NB4 (cell line): ENCODE measurements around the gene HPS6.

Experiments
- POLR2A ChIP-seq: IDR thresholded peaks from 2 replicates; pipeline ENCODE4 v1.6.1; 2011; ENCODE audit warnings: mild to moderate bottlenecking; ENCODE audit not compliant: insufficient read length; ENCODE audit errors: extremely low read depth
- TF ChIP-seq, protein P1 (sequence below): IDR thresholded peaks from one replicate; pipeline ENCODE4 v1.5.1; 2012; ENCODE audit warnings: low read depth, low read length

DNA sequence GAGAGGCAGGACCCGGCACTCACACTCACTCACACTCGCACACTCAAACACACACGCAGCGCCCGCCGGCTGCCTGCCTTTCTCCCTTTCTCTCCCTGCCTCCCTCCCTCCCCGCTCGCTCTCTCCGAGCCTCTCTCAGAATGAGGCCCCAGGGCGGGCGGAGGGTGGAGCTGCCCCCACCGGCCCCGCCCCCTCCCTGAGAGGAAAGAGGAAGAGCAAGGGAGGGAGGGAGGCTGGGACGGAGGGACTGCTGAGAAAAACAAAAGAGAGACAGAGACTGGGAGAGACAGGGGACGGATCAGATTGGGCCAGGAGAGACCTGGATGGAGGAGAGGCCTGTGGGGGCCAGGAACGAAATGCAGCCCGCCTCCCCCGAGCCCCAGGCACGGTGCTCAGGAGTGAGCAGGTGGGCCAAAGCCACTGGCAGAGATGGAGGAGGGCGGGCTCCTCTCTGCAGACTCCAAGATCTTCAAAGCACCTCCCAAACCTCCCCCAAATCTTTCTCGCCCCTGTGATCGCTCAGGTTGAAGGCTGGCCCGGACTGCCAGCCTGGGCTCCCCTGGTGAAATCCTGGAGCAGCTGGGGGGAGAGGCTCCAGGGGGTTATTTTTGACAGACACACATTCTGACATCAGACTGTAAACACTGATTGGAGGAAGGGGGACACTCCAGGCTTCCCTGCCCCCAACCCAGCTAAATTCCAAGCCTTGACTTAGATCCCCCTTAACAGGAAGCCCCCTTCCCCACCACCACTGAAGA lies 49.9 kb downstream of the HPS6 start:
- TF ChIP-seq, protein P1, sequence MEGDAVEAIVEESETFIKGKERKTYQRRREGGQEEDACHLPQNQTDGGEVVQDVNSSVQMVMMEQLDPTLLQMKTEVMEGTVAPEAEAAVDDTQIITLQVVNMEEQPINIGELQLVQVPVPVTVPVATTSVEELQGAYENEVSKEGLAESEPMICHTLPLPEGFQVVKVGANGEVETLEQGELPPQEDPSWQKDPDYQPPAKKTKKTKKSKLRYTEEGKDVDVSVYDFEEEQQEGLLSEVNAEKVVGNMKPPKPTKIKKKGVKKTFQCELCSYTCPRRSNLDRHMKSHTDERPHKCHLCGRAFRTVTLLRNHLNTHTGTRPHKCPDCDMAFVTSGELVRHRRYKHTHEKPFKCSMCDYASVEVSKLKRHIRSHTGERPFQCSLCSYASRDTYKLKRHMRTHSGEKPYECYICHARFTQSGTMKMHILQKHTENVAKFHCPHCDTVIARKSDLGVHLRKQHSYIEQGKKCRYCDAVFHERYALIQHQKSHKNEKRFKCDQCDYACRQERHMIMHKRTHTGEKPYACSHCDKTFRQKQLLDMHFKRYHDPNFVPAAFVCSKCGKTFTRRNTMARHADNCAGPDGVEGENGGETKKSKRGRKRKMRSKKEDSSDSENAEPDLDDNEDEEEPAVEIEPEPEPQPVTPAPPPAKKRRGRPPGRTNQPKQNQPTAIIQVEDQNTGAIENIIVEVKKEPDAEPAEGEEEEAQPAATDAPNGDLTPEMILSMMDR, result no peak
- TF ChIP-seq POLR2A, result peak; percentile 83
